Measurements from ENCODE around the gene SPOCK1.

SPOCK1 gene

DNA sequence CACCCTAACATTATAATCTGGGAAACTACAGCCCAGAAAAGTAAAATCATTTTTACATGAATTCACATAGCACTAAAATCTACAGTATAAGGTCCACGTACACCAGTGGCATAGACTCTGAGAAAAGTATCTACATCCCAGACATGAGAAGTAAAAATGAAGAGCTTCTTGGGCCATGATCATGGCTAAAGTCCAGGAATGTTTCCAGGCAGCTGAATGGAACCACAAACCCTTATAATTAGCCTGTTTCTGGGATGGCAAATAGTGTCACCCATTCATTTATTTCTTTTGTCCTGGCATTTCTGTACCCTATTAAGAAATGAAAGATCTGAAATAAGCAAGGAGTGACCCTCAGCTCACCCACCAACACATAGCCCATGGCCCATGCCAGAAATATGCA, 217.9 kb downstream of the SPOCK1 start:
- Histone ChIP-seq H3K36me3 (ENCODE audit: low read depth) (no peaks in the 10 kb centered on the region), H3K27ac (ENCODE audit: poor library complexity, severe bottlenecking) (no peak overlapping the region), H3K4me1 (ENCODE audit: insufficient read depth, poor library complexity, severe bottlenecking) (no peaks in the 10 kb centered on the region), H3K27me3 (ENCODE audit: insufficient read depth, poor library complexity, severe bottlenecking) (no peaks in the 10 kb centered on the region), H3K9me3 (ENCODE audit: severe bottlenecking) (no peaks in the 10 kb centered on the region), H3K4me3 (ENCODE audit: severe bottlenecking) (no peak overlapping the region)
- no peak for TF ChIP-seq CTCF (IDR thresholded peaks at IDR 0.05; ENCODE audit: poor library complexity, severe bottlenecking)
- DNase-seq (ENCODE audit: low spot score) (no peak), ATAC-seq (ENCODE audit: low read depth) (no peak)

- DNase-seq (ENCODE audit: low spot score) = no peak
- no peak for ATAC-seq (ENCODE audit: low read depth)
- H3K4me1 ChIP-seq (ENCODE audit: insufficient read depth, poor library complexity, severe bottlenecking) = no peaks in the 10 kb centered on the region
- H3K4me3 ChIP-seq (ENCODE audit: severe bottlenecking) = no peak overlapping the region
- no peak for TF ChIP-seq CTCF (IDR thresholded peaks at IDR 0.05; ENCODE audit: poor library complexity, severe bottlenecking)
- no peaks in the 10 kb centered on the region for H3K9me3 ChIP-seq (ENCODE audit: severe bottlenecking)
- H3K36me3 ChIP-seq (ENCODE audit: low read depth) = no peaks in the 10 kb centered on the region
- no peaks in the 10 kb centered on the region for H3K27me3 ChIP-seq (ENCODE audit: insufficient read depth, poor library complexity, severe bottlenecking)
- H3K27ac ChIP-seq (ENCODE audit: poor library complexity, severe bottlenecking) = no peak overlapping the region
Observed at GRCh38 chr5:137280656-137281055, 218.5 kb downstream of the SPOCK1 start.

- DNase-seq (ENCODE audit: low spot score) = no peak
- Histone ChIP-seq H3K36me3 (ENCODE audit: low read depth) (no peaks in the 10 kb centered on the region), H3K4me1 (ENCODE audit: insufficient read depth, poor library complexity, severe bottlenecking) (no peaks in the 10 kb centered on the region), H3K27ac (ENCODE audit: poor library complexity, severe bottlenecking) (no peak overlapping the region), H3K4me3 (ENCODE audit: severe bottlenecking) (no peak overlapping the region), H3K9me3 (ENCODE audit: severe bottlenecking) (no peaks in the 10 kb centered on the region), H3K27me3 (ENCODE audit: insufficient read depth, poor library complexity, severe bottlenecking) (no peaks in the 10 kb centered on the region)
- ATAC-seq (ENCODE audit: low read depth) = no peak
- TF ChIP-seq CTCF (IDR thresholded peaks at IDR 0.05; ENCODE audit: poor library complexity, severe bottlenecking) = no peak
Observed at GRCh38 chr5:137279521-137280231, 219.4 kb downstream of the SPOCK1 start.

- Histone ChIP-seq H3K36me3 (ENCODE audit: low read depth) (no peaks in the 10 kb centered on the region), H3K27ac (ENCODE audit: poor library complexity, severe bottlenecking) (no peak overlapping the region), H3K4me1 (ENCODE audit: insufficient read depth, poor library complexity, severe bottlenecking) (no peaks in the 10 kb centered on the region), H3K27me3 (ENCODE audit: insufficient read depth, poor library complexity, severe bottlenecking) (no peaks in the 10 kb centered on the region), H3K9me3 (ENCODE audit: severe bottlenecking) (no peaks in the 10 kb centered on the region), H3K4me3 (ENCODE audit: severe bottlenecking) (no peak overlapping the region)
- DNase-seq (ENCODE audit: low spot score) (no peak), ATAC-seq (ENCODE audit: low read depth) (no peak)
- no peak for TF ChIP-seq CTCF (IDR thresholded peaks at IDR 0.05; ENCODE audit: poor library complexity, severe bottlenecking)
Observed at GRCh38 chr5:137278476-137278875, 220.7 kb downstream of the SPOCK1 start.

- ATAC-seq (ENCODE audit: low read depth) = no peak
- no peaks in the 10 kb centered on the region for H3K27me3 ChIP-seq (ENCODE audit: insufficient read depth, poor library complexity, severe bottlenecking)
- no peaks in the 10 kb centered on the region for H3K9me3 ChIP-seq (ENCODE audit: severe bottlenecking)
- H3K4me1 ChIP-seq (ENCODE audit: insufficient read depth, poor library complexity, severe bottlenecking) = peaks cover 3% of the 10 kb centered on the region
- H3K27ac ChIP-seq (ENCODE audit: poor library complexity, severe bottlenecking) = no peak overlapping the region
- H3K4me3 ChIP-seq (ENCODE audit: severe bottlenecking) = no peak overlapping the region
- TF ChIP-seq CTCF (IDR thresholded peaks at IDR 0.05; ENCODE audit: poor library complexity, severe bottlenecking) = no peak
- DNase-seq (ENCODE audit: low spot score) = no peak
- H3K36me3 ChIP-seq (ENCODE audit: low read depth) = no peaks in the 10 kb centered on the region
Observed at GRCh38 chr5:137275083-137275482, 224.0 kb downstream of the SPOCK1 start.
